GM13977 (cell line): ENCODE data around the gene NF2.

Source experiments
- DNase-seq: peaks from one replicate; pipeline ENCODE4 v3.0.0; 2012; ENCODE audit warnings: low spot score
- CTCF ChIP-seq: IDR thresholded peaks from 2 replicates; pipeline ENCODE4 v1.5.1; 2012; ENCODE audit warnings: mild to moderate bottlenecking, control low read depth; ENCODE audit not compliant: insufficient read depth; ENCODE audit errors: extremely low read depth, missing control alignments
- in situ Hi-C: fragments of 300-500 bp; cut with MboI; formaldehyde crosslinking; loops from one replicate; pipeline ENCODE4 v1.12.0; 2022; ENCODE audit warnings: low sequenced_read_pairs, low pct_unique_long_range_greater_than_20kb, mixed read lengths, inconsistent platforms; ENCODE audit not compliant: unreplicated experiment

The NF2 gene

GRCh38 chr22:29598684-29599020, 4.8 kb upstream of the NF2 start:
- in situ Hi-C loops, result no loop called here
- no peak for TF ChIP-seq CTCF
- DNase-seq, result no peak

GRCh38 chr22:29604076-29604360, 585 bp downstream of the NF2 start:
- no peak for TF ChIP-seq CTCF
- DNase-seq, result no peak
- in situ Hi-C loops, result no loop called here

- no peak for DNase-seq
- in situ Hi-C loops, result no loop called here
- no peak for TF ChIP-seq CTCF
Measured at GRCh38 chr22:29605527-29605850, 2.1 kb downstream of the NF2 start.

GRCh38 chr22:29606320-29606719, 2.9 kb downstream of the NF2 start:
- no peak for DNase-seq
- in situ Hi-C loops, result no loop called here
- TF ChIP-seq CTCF, result no peak

GRCh38 chr22:29607426-29607825, 4.0 kb downstream of the NF2 start:
- DNase-seq, result no peak
- no peak for TF ChIP-seq CTCF
- in situ Hi-C loops, result no loop called here

- peak; percentile 2 for TF ChIP-seq CTCF
- no peak for DNase-seq
- in situ Hi-C loops, result no loop called here
Measured at GRCh38 chr22:29609139-29609538, 5.7 kb downstream of the NF2 start.

GRCh38 chr22:29610780-29611179, 7.3 kb downstream of the NF2 start:
- no peak for DNase-seq
- in situ Hi-C loops, result no loop called here
- TF ChIP-seq CTCF, result no peak
